Fibroblast of skin of scalp (primary cell): Measurements from ENCODE around the gene ZBTB7C.
A peak's percentile ranks its signal among the peaks of the same experiment; 100 is the strongest.
"Not testable (repeated sequence)": the region's sequence is repeated elsewhere in the genome, so short reads cannot be mapped to it uniquely, and the experiment has no call there.

Experiments used
- DNase-seq: peaks from one replicate; pipeline ENCODE4 v3.0.0-alpha.2; 2013

The ZBTB7C gene

GRCh38 chr18:48295586-48296311 lies 113.4 kb downstream of the ZBTB7C start:
- DNase-seq: peak; percentile 6

GRCh38 chr18:48294899-48295585 lies 114.1 kb downstream of the ZBTB7C start:
- DNase-seq: no peak

- no peak for DNase-seq
These were observed 115.0 kb downstream of the ZBTB7C start for GRCh38 chr18:48293954-48294898.

- DNase-seq: no peak
These were observed 116.3 kb downstream of the ZBTB7C start for GRCh38 chr18:48292782-48293424.

GRCh38 chr18:48292229-48292628 lies 117.0 kb downstream of the ZBTB7C start:
- no peak for DNase-seq

GRCh38 chr18:48290162-48290926 lies 118.8 kb downstream of the ZBTB7C start:
- no peak for DNase-seq

GRCh38 chr18:48284743-48285142 lies 124.4 kb downstream of the ZBTB7C start:
- no peak for DNase-seq

GRCh38 chr18:48284011-48284410 lies 125.2 kb downstream of the ZBTB7C start:
- DNase-seq: not testable (repeated sequence)

- DNase-seq: not testable (repeated sequence)
These were observed 127.7 kb downstream of the ZBTB7C start for GRCh38 chr18:48281460-48281859.

- DNase-seq: no peak
These were observed 129.9 kb downstream of the ZBTB7C start for GRCh38 chr18:48279312-48279711.

GRCh38 chr18:48278081-48278480 lies 131.1 kb downstream of the ZBTB7C start:
- no peak for DNase-seq

- no peak for DNase-seq
These were observed 134.9 kb downstream of the ZBTB7C start for GRCh38 chr18:48274301-48274700.

GRCh38 chr18:48270929-48271328 lies 138.3 kb downstream of the ZBTB7C start:
- DNase-seq: no peak

GRCh38 chr18:48265328-48265727 lies 143.9 kb downstream of the ZBTB7C start:
- DNase-seq: no peak

GRCh38 chr18:48263914-48264902 lies 145.0 kb downstream of the ZBTB7C start:
- peak; percentile 8 for DNase-seq

- DNase-seq: no peak
These were observed 145.9 kb downstream of the ZBTB7C start for GRCh38 chr18:48263192-48263853.

- no peak for DNase-seq
These were observed 148.9 kb downstream of the ZBTB7C start for GRCh38 chr18:48260237-48260636.

GRCh38 chr18:48256848-48257247 lies 152.3 kb downstream of the ZBTB7C start:
- DNase-seq: no peak

GRCh38 chr18:48254077-48254602 lies 155.0 kb downstream of the ZBTB7C start:
- DNase-seq: no peak

- no peak for DNase-seq
These were observed 156.7 kb downstream of the ZBTB7C start for GRCh38 chr18:48252525-48252924.
